ENCODE measurements around the gene VSTM2B.
"Not testable (repeated sequence)": the region's sequence is repeated elsewhere in the genome, so short reads cannot be mapped to it uniquely, and the experiment has no call there.

VSTM2B gene

GRCh38 chr19:29547361-29547960, 21.7 kb downstream of the VSTM2B start:
- H3K27me3 ChIP-seq (ENCODE audit: control insufficient read depth in 1 of 2, insufficient read depth in 2 of 2, low read length in 2 of 2), result peaks cover 0 to 2% of the 10 kb centered on the region in 2 donors
- H3K4me3 ChIP-seq (ENCODE audit: low read length in 2 of 2), result no peak overlapping the region
- H3K9ac ChIP-seq (ENCODE audit: low read length in 2 of 2), result no peak overlapping the region
- no peaks in the 10 kb centered on the region for H3K4me1 ChIP-seq (ENCODE audit: control insufficient read depth, insufficient read depth, low read length)
- H3K36me3 ChIP-seq (ENCODE audit: control insufficient read depth in 2 of 2, insufficient read depth in 2 of 2, low read length in 2 of 2), result no peaks in the 10 kb centered on the region
- no peak overlapping the region for H3K27ac ChIP-seq (ENCODE audit: low read length)
- peaks cover 0 to 3% of the 10 kb centered on the region in 2 donors for H3K9me3 ChIP-seq (ENCODE audit: control insufficient read depth in 2 of 2, low read length in 2 of 2)

- peaks cover 0 to 7% of the 10 kb centered on the region in 2 donors for H3K9me3 ChIP-seq (ENCODE audit: control insufficient read depth in 2 of 2, low read length in 2 of 2)
- peaks cover 0 to 2% of the 10 kb centered on the region in 2 donors for H3K27me3 ChIP-seq (ENCODE audit: control insufficient read depth in 1 of 2, insufficient read depth in 2 of 2, low read length in 2 of 2)
- no peaks in the 10 kb centered on the region for H3K36me3 ChIP-seq (ENCODE audit: control insufficient read depth in 2 of 2, insufficient read depth in 2 of 2, low read length in 2 of 2)
- H3K9ac ChIP-seq (ENCODE audit: low read length in 2 of 2), result no peak overlapping the region
- H3K4me1 ChIP-seq (ENCODE audit: control insufficient read depth, insufficient read depth, low read length), result no peaks in the 10 kb centered on the region
- no peak overlapping the region for H3K27ac ChIP-seq (ENCODE audit: low read length)
- no peak overlapping the region for H3K4me3 ChIP-seq (ENCODE audit: low read length in 2 of 2)
These were observed 22.2 kb downstream of the VSTM2B start for GRCh38 chr19:29547981-29548380.

DNA sequence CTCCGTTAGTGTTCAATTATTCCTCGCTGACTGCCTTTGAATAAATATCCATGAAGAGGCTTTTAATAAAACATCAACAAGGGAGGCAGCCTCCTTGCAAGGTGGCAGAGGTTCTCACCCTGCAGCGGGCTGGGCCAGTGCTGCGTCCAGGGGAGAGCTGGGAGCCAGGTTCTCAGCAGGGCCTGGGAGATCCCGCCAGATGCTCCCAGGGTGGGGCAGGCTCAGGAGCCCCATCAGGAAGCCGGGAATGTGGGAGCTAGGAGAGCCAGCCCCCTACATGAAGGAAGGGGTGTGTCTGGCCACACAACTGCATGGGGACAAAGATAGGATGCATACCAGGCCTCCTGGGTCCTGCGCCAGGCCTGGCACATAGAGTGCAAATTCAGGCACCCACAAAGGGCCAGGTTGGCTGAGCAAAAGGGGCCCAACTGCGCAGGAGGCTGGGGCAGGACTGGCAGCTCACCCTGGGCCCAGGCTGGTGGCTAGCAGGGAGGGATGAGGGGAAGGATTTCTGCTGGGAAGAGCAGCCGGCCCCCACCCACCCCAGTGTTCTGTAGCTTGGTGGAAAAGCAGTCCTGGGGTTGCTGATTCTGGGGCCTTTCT, 22.8 kb downstream of the VSTM2B start:
- Histone ChIP-seq H3K4me1 (ENCODE audit: control insufficient read depth, insufficient read depth, low read length) (no peaks in the 10 kb centered on the region), H3K27me3 (ENCODE audit: control insufficient read depth in 1 of 2, insufficient read depth in 2 of 2, low read length in 2 of 2) (peaks cover 0 to 2% of the 10 kb centered on the region in 2 donors), H3K9ac (ENCODE audit: low read length in 2 of 2) (no peak overlapping the region), H3K36me3 (ENCODE audit: control insufficient read depth in 2 of 2, insufficient read depth in 2 of 2, low read length in 2 of 2) (no peaks in the 10 kb centered on the region), H3K27ac (ENCODE audit: low read length) (no peak overlapping the region), H3K9me3 (ENCODE audit: control insufficient read depth in 2 of 2, low read length in 2 of 2) (peaks cover 2 to 8% of the 10 kb centered on the region in 2 donors), H3K4me3 (ENCODE audit: low read length in 2 of 2) (no peak overlapping the region)

- Histone ChIP-seq H3K36me3 (ENCODE audit: control insufficient read depth in 2 of 2, insufficient read depth in 2 of 2, low read length in 2 of 2) (no peaks in the 10 kb centered on the region), H3K9ac (ENCODE audit: low read length in 2 of 2) (no peak overlapping the region), H3K27ac (ENCODE audit: low read length) (no peak overlapping the region), H3K4me3 (ENCODE audit: low read length in 2 of 2) (no peak overlapping the region), H3K27me3 (ENCODE audit: control insufficient read depth in 1 of 2, insufficient read depth in 2 of 2, low read length in 2 of 2) (peaks cover 0 to 2% of the 10 kb centered on the region in 2 donors), H3K9me3 (ENCODE audit: control insufficient read depth in 2 of 2, low read length in 2 of 2) (peaks cover 8 to 9% of the 10 kb centered on the region in 2 donors), H3K4me1 (ENCODE audit: control insufficient read depth, insufficient read depth, low read length) (no peaks in the 10 kb centered on the region)
These were observed 23.6 kb downstream of the VSTM2B start for GRCh38 chr19:29549105-29550070.

DNA sequence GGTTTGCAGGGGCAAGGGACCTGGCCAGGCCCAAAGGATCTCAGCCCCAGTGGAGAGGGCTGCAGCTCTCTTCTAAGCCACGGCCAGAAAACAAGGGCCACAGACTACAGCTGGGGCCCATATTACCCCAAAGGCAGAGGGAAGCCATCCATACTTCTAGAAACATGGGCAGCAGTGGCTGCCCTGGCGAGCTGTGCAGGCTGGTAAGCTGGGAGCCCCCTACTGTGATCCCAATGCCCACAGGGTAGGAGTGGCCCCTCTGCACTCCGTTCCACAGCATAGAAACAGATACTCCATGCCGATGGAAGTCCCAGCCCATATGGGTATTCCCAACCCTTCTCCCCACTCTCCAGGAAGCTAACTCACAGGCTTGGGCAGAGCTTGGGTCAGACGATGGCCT, 25.1 kb downstream of the VSTM2B start:
- no peaks in the 10 kb centered on the region for H3K4me1 ChIP-seq (ENCODE audit: control insufficient read depth, insufficient read depth, low read length)
- no peaks in the 10 kb centered on the region for H3K36me3 ChIP-seq (ENCODE audit: control insufficient read depth in 2 of 2, insufficient read depth in 2 of 2, low read length in 2 of 2)
- peaks cover 8 to 10% of the 10 kb centered on the region in 2 donors for H3K9me3 ChIP-seq (ENCODE audit: control insufficient read depth in 2 of 2, low read length in 2 of 2)
- peaks cover 0 to 2% of the 10 kb centered on the region in 2 donors for H3K27me3 ChIP-seq (ENCODE audit: control insufficient read depth in 1 of 2, insufficient read depth in 2 of 2, low read length in 2 of 2)
- H3K4me3 ChIP-seq (ENCODE audit: low read length in 2 of 2), result no peak overlapping the region
- no peak overlapping the region for H3K9ac ChIP-seq (ENCODE audit: low read length in 2 of 2)
- H3K27ac ChIP-seq (ENCODE audit: low read length), result no peak overlapping the region

- Histone ChIP-seq H3K27ac (ENCODE audit: low read length) (no peak overlapping the region), H3K36me3 (ENCODE audit: control insufficient read depth in 2 of 2, insufficient read depth in 2 of 2, low read length in 2 of 2) (no peaks in the 10 kb centered on the region), H3K4me1 (ENCODE audit: control insufficient read depth, insufficient read depth, low read length) (no peaks in the 10 kb centered on the region), H3K4me3 (ENCODE audit: low read length in 2 of 2) (no peak overlapping the region), H3K9me3 (ENCODE audit: control insufficient read depth in 2 of 2, low read length in 2 of 2) (peaks cover 8 to 10% of the 10 kb centered on the region in 2 donors), H3K27me3 (ENCODE audit: control insufficient read depth in 1 of 2, insufficient read depth in 2 of 2, low read length in 2 of 2) (peaks cover 0 to 2% of the 10 kb centered on the region in 2 donors), H3K9ac (ENCODE audit: low read length in 2 of 2) (no peak overlapping the region)
These were observed 26.0 kb downstream of the VSTM2B start for GRCh38 chr19:29551774-29552173.

GRCh38 chr19:29552454-29553280, 26.9 kb downstream of the VSTM2B start:
- Histone ChIP-seq H3K27me3 (ENCODE audit: control insufficient read depth in 1 of 2, insufficient read depth in 2 of 2, low read length in 2 of 2) (no peaks in the 10 kb centered on the region), H3K36me3 (ENCODE audit: control insufficient read depth in 2 of 2, insufficient read depth in 2 of 2, low read length in 2 of 2) (no peaks in the 10 kb centered on the region), H3K4me3 (ENCODE audit: low read length in 2 of 2) (no peak overlapping the region), H3K9me3 (ENCODE audit: control insufficient read depth in 2 of 2, low read length in 2 of 2) (peaks cover 8 to 10% of the 10 kb centered on the region in 2 donors), H3K4me1 (ENCODE audit: control insufficient read depth, insufficient read depth, low read length) (no peaks in the 10 kb centered on the region), H3K9ac (ENCODE audit: low read length in 2 of 2) (no peak overlapping the region), H3K27ac (ENCODE audit: low read length) (no peak overlapping the region)

DNA sequence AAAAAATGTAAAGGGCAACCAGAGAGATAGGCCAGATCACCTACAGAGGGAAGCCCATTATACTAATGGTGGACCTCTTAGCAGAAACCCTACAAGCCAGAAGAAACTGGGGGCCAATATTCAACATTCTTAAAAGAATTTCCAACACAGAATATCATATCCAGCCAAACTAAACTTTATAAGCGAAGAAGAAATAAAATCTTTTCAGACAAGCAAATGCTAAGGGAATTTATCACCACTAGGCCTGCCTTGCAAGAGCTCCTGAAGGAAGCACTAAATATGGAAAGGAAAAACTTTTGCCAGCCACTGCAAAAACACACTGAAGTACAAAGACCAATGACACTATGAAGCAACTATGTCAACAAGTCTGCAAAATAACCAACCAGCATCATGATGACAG, 28.4 kb downstream of the VSTM2B start:
- no peak overlapping the region for H3K4me3 ChIP-seq (ENCODE audit: low read length in 2 of 2)
- peaks cover 10 to 11% of the 10 kb centered on the region in 2 donors for H3K9me3 ChIP-seq (ENCODE audit: control insufficient read depth in 2 of 2, low read length in 2 of 2)

DNA sequence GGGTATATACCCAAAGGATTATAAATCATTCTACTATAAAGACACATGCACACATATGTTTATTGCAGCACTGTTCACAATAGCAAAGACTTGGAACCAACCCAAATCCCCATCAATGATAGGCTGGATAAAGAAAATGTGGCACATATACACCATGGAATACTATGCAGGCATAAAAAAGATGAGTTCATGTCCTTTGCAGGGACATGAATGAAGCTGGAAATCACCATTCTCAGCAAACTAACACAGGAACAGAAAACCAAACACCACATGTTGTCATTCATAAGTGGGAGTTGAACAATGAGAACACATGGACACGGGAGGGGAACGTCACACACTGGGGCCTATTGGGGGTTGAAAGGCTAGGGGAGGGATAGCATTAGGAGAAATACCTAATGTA, 33.3 kb downstream of the VSTM2B start:
- H3K4me1 ChIP-seq (ENCODE audit: control insufficient read depth, insufficient read depth, low read length); H3K27me3 ChIP-seq (ENCODE audit: control insufficient read depth in 1 of 2, insufficient read depth in 2 of 2, low read length in 2 of 2); H3K4me3 ChIP-seq (ENCODE audit: low read length in 2 of 2); H3K36me3 ChIP-seq (ENCODE audit: control insufficient read depth in 2 of 2, insufficient read depth in 2 of 2, low read length in 2 of 2); H3K9ac ChIP-seq (ENCODE audit: low read length in 2 of 2); H3K27ac ChIP-seq (ENCODE audit: low read length): not testable (repeated sequence)
- peaks cover 8 to 14% of the 10 kb centered on the region in 2 donors for H3K9me3 ChIP-seq (ENCODE audit: control insufficient read depth in 2 of 2, low read length in 2 of 2)

More for the DNA sequence above, 28.4 kb downstream of the VSTM2B start:
- no peaks in the 10 kb centered on the region for H3K27me3 ChIP-seq (ENCODE audit: control insufficient read depth in 1 of 2, insufficient read depth in 2 of 2, low read length in 2 of 2)
- H3K4me1 ChIP-seq (ENCODE audit: control insufficient read depth, insufficient read depth, low read length), result no peaks in the 10 kb centered on the region
- H3K9ac ChIP-seq (ENCODE audit: low read length in 2 of 2), result no peak overlapping the region
- H3K27ac ChIP-seq (ENCODE audit: low read length), result no peak overlapping the region
- H3K36me3 ChIP-seq (ENCODE audit: control insufficient read depth in 2 of 2, insufficient read depth in 2 of 2, low read length in 2 of 2), result no peaks in the 10 kb centered on the region

DNA sequence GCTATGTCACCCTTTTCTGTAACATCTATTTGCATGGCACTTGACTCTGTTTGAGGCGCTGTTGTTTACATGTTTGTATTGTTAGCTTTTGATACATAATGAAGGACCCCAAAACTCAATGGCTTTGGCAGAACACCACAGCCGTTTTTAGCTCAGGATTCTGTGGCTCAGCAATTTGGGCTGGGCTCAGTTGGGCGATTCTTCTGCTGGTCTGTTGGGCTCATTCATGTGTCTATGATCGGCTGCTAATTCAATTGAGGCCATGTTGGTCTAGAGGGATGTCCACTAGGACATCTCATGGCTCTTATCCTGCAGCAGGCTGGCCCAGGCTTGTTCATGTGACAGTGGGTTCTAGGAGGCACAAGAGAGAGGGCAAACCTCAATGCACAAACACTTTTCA, 33.9 kb downstream of the VSTM2B start:
- Histone ChIP-seq H3K4me3 (ENCODE audit: low read length in 2 of 2) (no peak overlapping the region), H3K36me3 (ENCODE audit: control insufficient read depth in 2 of 2, insufficient read depth in 2 of 2, low read length in 2 of 2) (no peaks in the 10 kb centered on the region), H3K27me3 (ENCODE audit: control insufficient read depth in 1 of 2, insufficient read depth in 2 of 2, low read length in 2 of 2) (peaks cover 3% of the 10 kb centered on the region in 2 donors), H3K4me1 (ENCODE audit: control insufficient read depth, insufficient read depth, low read length) (no peaks in the 10 kb centered on the region), H3K9ac (ENCODE audit: low read length in 2 of 2) (no peak overlapping the region), H3K27ac (ENCODE audit: low read length) (no peak overlapping the region), H3K9me3 (ENCODE audit: control insufficient read depth in 2 of 2, low read length in 2 of 2) (peaks cover 4 to 14% of the 10 kb centered on the region in 2 donors)

Data from stomach smooth muscle (tissue), 2 donors.